ENCODE results near the gene TBL1XR1.
"Not testable (repeated sequence)": the region's sequence is repeated elsewhere in the genome, so short reads cannot be mapped to it uniquely, and the experiment has no call there.

TBL1XR1 gene

GRCh38 chr3:177196456-177197040, 734 bp downstream of the TBL1XR1 start:
- DNase-seq (ENCODE audit: low spot score), result peak; percentile 73
- TF ChIP-seq CTCF (IDR thresholded peaks at IDR 0.05; ENCODE audit: extremely low read depth, missing control alignments), result no peak

DNA sequence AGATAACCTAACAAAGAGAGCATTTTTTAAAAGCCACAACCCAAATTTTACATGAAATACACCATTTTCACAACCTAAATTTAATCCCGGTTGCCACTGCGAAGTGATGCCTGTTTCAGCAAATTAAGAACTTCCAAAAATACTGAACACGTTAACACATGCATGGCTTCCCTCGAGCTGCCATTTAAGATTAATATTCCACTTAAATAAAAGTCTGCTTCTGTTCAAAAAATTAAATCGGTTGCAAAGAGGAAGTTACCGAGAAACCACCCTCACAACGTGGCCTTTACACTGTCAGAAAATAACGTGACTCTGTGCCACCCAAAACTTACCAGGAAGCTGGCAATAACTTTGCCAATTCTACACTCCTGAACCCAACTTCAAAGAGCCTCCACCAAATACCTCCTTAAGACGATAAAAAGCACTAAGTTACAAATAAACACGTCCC, 1.2 kb downstream of the TBL1XR1 start:
- no peak for DNase-seq (ENCODE audit: low spot score)
- TF ChIP-seq CTCF (IDR thresholded peaks at IDR 0.05; ENCODE audit: extremely low read depth, missing control alignments), result no peak

DNA sequence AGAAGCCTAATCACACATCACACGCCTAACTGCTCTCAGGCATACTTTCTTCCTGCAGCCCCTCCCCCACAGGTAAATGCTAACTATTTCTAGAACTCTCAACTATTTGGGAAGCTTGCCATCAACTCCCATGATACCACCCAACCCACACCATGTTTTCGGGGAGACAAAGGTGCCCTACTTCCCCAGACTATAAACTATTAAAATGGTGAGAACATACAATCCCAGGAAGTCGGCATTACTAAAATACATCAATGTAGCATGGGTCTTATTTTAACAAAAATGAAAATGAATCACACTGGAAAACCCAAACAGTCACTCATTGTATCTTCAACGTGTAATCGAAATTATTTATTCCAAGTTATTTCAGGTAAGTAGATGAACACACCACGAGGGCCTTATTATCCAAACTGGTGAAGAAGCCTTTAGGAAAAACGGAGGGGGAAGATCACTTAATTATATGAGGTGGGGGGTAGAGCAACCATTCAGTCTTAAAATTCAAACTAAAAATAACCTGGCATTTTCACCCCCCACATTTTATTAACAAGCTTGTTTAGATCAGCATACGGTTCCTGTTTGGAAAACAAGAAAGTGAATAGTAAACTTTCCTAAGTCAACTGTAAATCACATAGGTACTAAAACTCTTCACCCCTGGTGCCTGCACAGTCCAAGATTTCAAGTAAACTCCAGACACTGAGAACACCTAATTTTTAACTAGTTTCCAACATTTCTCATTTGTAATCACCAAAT, 1.9 kb downstream of the TBL1XR1 start:
- DNase-seq (ENCODE audit: low spot score), result no peak
- TF ChIP-seq CTCF (IDR thresholded peaks at IDR 0.05; ENCODE audit: extremely low read depth, missing control alignments), result no peak

DNA sequence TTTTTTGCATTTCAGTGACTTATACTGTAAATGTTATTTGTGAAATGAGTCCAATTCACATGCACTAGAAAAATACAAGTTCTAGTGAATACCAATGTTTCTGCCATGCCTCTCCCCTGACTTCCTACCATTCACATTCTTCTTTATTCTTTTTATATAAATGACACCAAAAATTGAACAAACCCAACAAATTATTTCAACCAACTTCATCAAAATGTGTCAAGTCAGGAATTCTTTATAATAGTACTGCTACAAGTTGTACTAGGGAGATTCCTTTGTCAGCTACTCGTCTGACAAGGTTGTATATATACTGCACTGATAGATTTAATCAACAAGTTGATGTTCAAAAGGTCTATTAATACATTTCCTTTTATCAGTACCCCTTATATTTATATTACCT, 3.0 kb downstream of the TBL1XR1 start:
- DNase-seq (ENCODE audit: low spot score), result no peak
- no peak for TF ChIP-seq CTCF (IDR thresholded peaks at IDR 0.05; ENCODE audit: extremely low read depth, missing control alignments)

- no peak for DNase-seq (ENCODE audit: low spot score)
- no peak for TF ChIP-seq CTCF (IDR thresholded peaks at IDR 0.05; ENCODE audit: extremely low read depth, missing control alignments)
These were observed 3.5 kb downstream of the TBL1XR1 start for GRCh38 chr3:177193688-177194268.

- not testable (repeated sequence) for DNase-seq (ENCODE audit: low spot score)
These were observed 4.0 kb downstream of the TBL1XR1 start for GRCh38 chr3:177193275-177193674.

DNA sequence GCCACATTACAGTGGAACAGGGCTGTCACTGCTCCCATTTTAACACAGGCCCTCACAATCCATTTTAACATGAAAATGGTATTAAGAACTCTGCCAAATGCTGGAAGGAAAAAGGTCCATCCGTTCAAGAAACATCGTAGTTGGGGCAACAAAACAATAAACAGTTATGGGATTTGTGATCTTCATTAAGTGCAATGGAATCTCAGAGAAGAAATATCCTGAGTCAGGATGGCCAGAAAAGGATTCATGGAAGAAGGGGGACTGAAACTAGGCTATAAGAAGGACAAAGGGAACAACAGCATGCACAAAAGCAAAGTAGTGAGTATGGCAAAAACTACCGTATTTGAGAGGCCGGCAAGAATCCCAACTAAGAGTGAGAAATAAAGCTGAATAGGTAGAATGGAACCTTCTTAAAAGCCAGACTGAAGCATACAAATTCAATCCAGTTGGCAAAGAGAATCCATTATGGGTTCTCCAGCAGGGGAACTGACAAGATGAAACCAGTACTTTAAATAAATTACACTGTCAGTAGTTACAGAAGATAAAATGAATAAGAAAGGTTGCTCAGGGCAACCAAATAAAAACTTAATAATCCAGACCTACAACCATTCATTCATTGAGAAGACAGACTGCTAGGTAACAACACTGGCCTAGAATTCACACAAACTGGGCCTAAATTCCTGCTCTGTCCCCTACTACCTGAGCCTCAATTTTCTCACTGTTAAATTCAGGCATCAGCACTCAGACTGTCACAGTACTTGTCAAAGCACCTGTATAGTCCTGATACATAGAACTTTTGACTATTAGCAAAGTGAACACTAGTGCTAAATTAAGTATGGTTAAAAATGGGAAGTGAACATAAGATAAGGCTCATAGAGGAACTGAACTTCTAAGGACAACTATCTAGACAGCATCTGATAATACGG, 6.3 kb downstream of the TBL1XR1 start:
- TF ChIP-seq CTCF (IDR thresholded peaks at IDR 0.05; ENCODE audit: extremely low read depth, missing control alignments), result no peak
- no peak for DNase-seq (ENCODE audit: low spot score)

DNA sequence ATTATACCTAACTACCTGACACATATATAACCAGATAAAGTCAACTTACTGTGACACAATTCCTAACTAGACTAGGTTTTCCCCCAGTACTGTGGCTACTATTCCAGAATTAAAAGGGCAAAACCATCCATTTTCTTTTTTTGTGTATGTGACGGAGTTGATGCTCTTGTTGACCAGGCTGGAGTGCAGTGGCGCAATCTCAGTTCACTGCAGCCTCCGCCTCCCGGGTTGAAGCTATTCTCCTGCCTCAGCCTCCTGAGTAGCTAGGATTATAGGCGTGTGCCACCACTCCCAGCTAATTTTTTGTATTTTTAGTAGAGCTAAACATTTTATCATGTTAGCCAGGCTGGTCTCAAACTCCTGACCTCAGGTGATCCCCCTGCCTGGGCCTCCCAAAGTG, 7.1 kb downstream of the TBL1XR1 start:
- DNase-seq (ENCODE audit: low spot score), result not testable (repeated sequence)

GRCh38 chr3:177188325-177188724, 9.0 kb downstream of the TBL1XR1 start:
- DNase-seq (ENCODE audit: low spot score), result not testable (repeated sequence)
